NCI-H2227 treated with DMSO at 0.1 percent for 48 hours (cell line): ENCODE measurements around the gene FAM114A1.

Source experiments
- DNase-seq: peaks from one replicate; lab custom pipeline; 2025; lab: John Stamatoyannopoulos, UW

The FAM114A1 gene

GRCh38 chr4:38859501-38859900 lies 8.1 kb upstream of the FAM114A1 start:
- DNase-seq: no peak

GRCh38 chr4:38860788-38861424 lies 6.7 kb upstream of the FAM114A1 start:
- DNase-seq: no peak

DNA sequence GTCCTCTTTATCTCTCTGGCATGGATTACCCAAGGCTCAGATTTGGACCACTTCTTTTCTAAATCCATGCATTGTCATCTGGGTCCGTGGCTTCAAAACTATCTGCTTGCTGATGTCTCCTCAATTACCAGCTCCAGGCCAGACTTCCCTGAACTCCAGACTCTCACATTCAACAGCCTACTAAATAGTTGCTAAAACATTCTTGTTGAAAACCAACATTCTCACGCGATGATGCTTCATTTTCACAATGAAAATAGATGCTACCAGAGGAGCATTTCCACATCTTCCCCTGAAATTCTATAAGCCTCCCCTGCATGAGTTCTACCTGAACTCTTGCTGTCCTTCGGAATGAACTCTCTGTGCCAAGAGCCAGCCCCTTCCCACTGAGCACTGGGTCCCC lies 5.8 kb upstream of the FAM114A1 start:
- no peak for DNase-seq

DNA sequence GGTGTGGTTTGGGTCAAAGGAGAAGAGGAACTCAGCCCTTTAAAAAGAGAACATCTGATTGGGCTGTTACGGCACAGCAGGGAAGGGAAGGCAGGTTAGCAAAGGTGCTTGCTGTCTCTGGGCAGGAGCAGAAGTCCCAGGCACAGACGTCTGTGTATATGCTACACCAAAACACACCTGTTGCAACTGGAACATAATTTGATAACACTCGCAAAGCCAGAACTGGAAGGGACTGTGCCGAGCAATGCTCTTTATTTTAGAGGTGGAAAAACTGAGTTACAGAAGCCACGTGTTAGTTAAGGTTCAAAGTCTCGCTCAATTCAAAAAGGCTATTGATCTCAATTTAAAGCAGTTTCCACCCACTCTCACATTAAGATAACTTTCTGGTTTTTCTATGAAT lies 2.2 kb upstream of the FAM114A1 start:
- DNase-seq: no peak

- no peak for DNase-seq
Observed at GRCh38 chr4:38866973-38867477, 581 bp upstream of the FAM114A1 start.

GRCh38 chr4:38868059-38868960 lies 704 bp downstream of the FAM114A1 start:
- DNase-seq: no peak

- DNase-seq: no peak
Observed at GRCh38 chr4:38869511-38869910, 1.9 kb downstream of the FAM114A1 start.

DNA sequence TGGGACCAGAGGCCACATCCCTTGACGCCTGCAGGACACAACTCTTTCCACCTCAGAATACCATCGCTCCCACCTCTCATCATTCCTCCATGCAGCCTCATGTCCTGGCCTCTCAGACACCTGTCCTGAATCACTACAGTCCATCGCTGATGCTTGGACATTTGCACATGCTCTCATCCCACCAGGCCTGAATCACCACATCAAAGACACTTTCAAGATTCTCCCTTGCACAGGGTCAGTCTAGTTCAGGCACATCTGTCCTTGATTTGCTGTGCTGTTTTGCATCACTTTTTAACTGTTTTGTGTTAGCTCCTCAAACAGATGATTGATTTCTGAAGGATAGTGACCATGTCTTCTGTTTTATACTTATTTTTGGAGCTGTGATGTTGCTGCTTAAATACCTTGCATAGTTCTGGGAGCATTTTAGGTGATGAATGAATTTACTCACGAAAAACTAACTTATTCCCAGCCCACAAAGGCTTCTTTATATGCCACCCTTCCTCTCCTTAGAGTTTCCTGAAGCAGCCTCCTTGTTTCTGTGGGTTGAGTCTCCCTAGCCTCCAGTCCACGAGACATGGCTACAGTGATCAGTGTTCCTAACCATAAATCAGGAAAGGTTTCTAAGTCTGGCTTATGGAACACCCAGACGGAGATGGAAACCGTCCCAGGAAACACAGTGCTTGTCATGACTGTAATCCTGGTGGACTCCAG lies 2.6 kb downstream of the FAM114A1 start:
- DNase-seq: no peak

GRCh38 chr4:38871593-38871992 lies 4.0 kb downstream of the FAM114A1 start:
- DNase-seq: no peak

- no peak for DNase-seq
Observed at GRCh38 chr4:38872620-38873019, 5.0 kb downstream of the FAM114A1 start.

DNA sequence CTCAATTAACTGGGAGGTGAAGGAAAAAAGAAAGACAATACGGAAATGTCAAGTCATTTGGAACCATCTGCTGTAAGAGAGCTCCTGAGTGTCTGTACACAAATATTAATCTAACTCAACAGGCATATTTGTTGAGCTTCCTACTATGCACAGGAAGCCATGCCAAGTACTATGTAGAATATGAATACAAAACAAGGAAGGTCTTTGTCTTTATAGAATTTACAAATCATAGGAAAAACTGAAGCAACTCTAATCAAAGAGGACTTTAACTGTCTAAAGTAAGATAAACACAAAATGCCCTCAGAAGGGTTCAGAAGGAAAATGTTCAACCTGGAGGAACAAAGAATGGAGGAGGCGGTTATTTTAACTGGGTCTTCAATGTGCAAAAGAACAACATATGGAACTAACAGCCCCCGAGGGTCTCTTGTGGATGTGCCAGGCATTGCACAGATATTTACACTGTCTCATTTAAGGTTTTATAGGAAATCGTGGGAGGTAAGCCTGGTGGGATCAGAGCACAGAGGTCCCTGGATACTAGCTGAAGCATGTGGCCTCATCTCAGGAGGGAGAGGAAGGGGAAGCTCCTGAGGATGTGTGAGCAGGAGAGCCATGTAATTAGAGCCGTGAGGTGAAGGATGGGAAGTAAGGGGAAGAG lies 5.8 kb downstream of the FAM114A1 start:
- no peak for DNase-seq

DNA sequence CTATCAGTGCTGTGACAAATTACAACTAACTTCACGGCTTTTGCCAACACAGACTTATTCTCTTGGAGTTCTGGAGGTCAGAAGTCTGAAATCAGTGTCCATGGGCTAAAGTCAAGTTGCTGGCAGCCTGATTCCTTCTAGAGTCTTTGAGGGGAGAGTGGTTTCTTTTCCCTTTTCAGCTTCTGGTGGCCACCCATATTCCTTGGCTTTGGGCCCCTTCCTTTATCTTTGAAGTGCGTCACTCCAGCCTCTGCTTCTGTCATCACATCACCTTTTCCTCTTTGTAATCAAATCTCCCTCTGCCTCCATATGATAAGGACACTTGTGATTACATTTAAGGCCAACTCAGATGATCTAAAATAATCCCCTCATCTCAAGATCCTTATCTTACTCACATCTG lies 9.0 kb downstream of the FAM114A1 start:
- no peak for DNase-seq

DNA sequence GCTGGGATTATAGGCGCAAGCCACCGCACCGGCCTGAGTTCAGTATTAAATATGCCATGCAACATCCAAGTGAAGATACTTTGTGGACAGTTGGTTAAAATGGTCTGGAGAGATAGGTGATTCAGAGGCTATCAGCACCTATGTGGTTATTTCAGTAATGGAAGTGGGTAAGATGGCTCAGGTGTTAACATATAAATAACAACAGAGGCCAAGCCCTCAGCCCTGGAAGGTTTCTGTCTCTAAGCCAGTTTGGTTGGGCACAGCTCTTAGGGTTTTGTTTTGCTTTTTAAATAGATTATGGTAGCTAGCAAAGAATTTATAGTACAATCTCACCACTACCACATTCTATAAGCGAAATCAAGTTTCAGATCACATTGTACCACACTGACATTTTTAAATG lies 16.6 kb downstream of the FAM114A1 start:
- DNase-seq: no peak

GRCh38 chr4:38889143-38889542 lies 21.5 kb downstream of the FAM114A1 start:
- no peak for DNase-seq

DNA sequence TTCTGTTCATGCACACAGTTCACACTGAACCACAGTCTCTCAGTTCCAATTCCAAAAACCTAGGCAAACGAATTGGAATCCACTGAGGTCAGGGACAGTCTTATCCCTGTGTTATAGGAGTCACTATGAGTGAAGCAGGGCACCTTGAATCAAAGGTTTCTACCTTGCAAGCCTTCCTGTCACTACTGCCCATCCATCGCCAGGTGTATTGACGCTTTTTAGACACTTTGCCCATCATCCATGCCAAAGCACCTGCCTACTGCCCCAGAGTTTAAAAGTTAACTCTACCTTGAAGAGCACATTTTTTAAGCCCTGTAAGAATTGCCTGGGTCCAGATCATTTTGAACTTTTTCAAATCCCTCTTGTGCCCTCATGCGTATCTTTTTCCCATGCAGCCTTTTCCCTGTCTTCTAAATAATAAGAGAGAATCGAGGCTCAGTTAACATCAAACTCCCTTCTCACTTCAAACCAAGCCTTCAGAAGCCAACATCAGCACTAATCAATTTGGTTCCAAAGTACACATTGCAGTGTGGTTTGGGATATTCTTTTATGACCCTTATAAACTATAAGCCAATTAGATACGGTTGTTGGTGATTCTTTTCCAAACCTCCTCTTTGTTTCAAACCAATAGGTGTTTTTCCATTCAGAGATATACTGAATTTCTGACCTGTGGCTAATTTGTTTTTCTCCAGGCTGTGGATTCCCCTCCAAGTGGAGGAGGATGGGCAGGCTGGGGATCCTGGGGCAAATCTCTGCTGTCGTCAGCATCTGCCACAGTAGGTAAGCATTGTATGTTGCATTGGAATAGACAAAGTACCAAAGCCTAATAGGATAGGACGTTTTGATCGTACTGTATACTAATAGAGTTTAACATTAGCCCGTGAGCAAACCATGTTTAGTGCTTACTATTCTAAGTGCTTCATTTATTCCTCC lies 23.7 kb downstream of the FAM114A1 start:
- no peak for DNase-seq

- DNase-seq: no peak
Observed at GRCh38 chr4:38894322-38894982, 26.8 kb downstream of the FAM114A1 start.

GRCh38 chr4:38896940-38897339 lies 29.3 kb downstream of the FAM114A1 start:
- no peak for DNase-seq

DNA sequence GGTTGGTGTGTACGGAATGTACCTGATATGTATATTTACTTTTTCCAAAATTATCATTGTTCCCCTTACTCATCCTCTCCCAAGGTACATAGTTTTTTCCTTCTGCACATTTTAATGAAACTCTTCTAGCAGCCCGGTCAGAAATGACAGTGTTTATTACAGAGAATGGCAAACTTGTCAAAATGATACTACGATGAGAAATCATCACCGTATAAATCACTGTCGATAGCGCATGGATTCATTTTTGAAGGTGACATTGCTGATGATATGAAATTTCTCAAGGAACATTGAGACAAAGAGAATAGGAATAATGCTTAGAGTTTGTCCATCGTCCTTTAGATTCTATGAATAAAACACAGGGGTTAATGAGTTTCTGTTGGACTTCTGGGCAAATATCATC lies 30.6 kb downstream of the FAM114A1 start:
- no peak for DNase-seq

DNA sequence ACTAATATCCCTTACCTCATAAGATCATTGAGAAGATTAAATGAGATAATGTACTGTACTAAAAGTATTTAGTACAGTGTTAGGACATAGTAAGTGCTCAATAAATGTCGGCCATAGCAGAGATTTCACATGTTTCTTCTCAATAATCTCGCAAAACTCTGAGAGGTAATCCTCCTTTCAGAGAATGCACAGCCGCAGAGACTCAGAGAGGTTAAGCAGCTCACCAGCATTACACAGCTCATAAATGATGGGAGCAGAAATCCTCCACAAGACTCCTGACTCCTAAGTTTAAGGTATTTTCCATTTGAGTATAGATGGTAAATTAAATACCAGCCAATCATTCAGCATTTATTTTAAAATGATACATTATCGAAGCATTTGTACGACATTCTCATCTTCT lies 34.6 kb downstream of the FAM114A1 start:
- no peak for DNase-seq

- DNase-seq: peak; percentile 20
Observed at GRCh38 chr4:38902695-38903094, 35.1 kb downstream of the FAM114A1 start.
